Adipocyte (in vitro differentiated cells): ENCODE measurements around the gene SLC7A5.
"Not testable (repeated sequence)": the region's sequence is repeated elsewhere in the genome, so short reads cannot be mapped to it uniquely, and the experiment has no call there.

Source experiments
- DNase-seq: peaks from one replicate; pipeline ENCODE4 v3.0.0-alpha.2; 2015; ENCODE audit warnings: low read depth
- H3K27me3 ChIP-seq: replicated peaks from 2 replicates; pipeline ENCODE4 v1.7.0; 2013; ENCODE audit warnings: mild to moderate bottlenecking, low read length, moderate library complexity; ENCODE audit not compliant: control insufficient read depth, insufficient read depth
- H3K36me3 ChIP-seq: 2 replicates; pipeline ENCODE4 v1.7.0; 2013; ENCODE audit warnings: low read length, mild to moderate bottlenecking, moderate library complexity; ENCODE audit not compliant: control insufficient read depth, insufficient read depth, severe bottlenecking
- H3K4me1 ChIP-seq: 2 replicates; pipeline ENCODE4 v1.7.0; 2013; ENCODE audit warnings: mild to moderate bottlenecking, low read length, moderate library complexity; ENCODE audit not compliant: control insufficient read depth, insufficient read depth
- H3K4me3 ChIP-seq: 2 replicates; pipeline ENCODE4 v1.7.0; 2013; ENCODE audit warnings: mild to moderate bottlenecking, low read length, moderate library complexity
- H3K9ac ChIP-seq: 2 replicates; pipeline ENCODE4 v1.7.0; 2013; ENCODE audit warnings: mild to moderate bottlenecking, low read length, moderate library complexity
- H3K9me3 ChIP-seq: 2 replicates; pipeline ENCODE4 v1.7.0; 2013; ENCODE audit warnings: mild to moderate bottlenecking, low read length, moderate library complexity; ENCODE audit not compliant: control insufficient read depth

SLC7A5 gene

GRCh38 chr16:87868254-87869029 lies 865 bp downstream of the SLC7A5 start:
- H3K27me3 ChIP-seq, H3K9me3 ChIP-seq, H3K4me1 ChIP-seq, H3K36me3 ChIP-seq: not testable (repeated sequence)
- peak overlapping the region; percentile 73 for H3K9ac ChIP-seq
- H3K4me3 ChIP-seq = peak overlapping the region; percentile 81
- DNase-seq = peak; percentile 85

- not testable (repeated sequence) for H3K9me3 ChIP-seq, H3K9ac ChIP-seq, H3K4me3 ChIP-seq, H3K27me3 ChIP-seq, H3K36me3 ChIP-seq, H3K4me1 ChIP-seq, DNase-seq
Measured at GRCh38 chr16:87865902-87866555, 3.3 kb downstream of the SLC7A5 start.

GRCh38 chr16:87864331-87864989 lies 4.8 kb downstream of the SLC7A5 start:
- H3K9me3 ChIP-seq = no peaks in the 10 kb centered on the region
- no peak overlapping the region for H3K9ac ChIP-seq
- peaks cover 11% of the 10 kb centered on the region for H3K4me1 ChIP-seq
- no peaks in the 10 kb centered on the region for H3K27me3 ChIP-seq
- no peaks in the 10 kb centered on the region for H3K36me3 ChIP-seq
- DNase-seq = no peak
- H3K4me3 ChIP-seq = no peak overlapping the region

GRCh38 chr16:87863327-87863635 lies 6.0 kb downstream of the SLC7A5 start:
- H3K4me3 ChIP-seq, DNase-seq, H3K9ac ChIP-seq, H3K27me3 ChIP-seq, H3K9me3 ChIP-seq, H3K36me3 ChIP-seq: not testable (repeated sequence)
- peaks cover 11% of the 10 kb centered on the region for H3K4me1 ChIP-seq

DNA sequence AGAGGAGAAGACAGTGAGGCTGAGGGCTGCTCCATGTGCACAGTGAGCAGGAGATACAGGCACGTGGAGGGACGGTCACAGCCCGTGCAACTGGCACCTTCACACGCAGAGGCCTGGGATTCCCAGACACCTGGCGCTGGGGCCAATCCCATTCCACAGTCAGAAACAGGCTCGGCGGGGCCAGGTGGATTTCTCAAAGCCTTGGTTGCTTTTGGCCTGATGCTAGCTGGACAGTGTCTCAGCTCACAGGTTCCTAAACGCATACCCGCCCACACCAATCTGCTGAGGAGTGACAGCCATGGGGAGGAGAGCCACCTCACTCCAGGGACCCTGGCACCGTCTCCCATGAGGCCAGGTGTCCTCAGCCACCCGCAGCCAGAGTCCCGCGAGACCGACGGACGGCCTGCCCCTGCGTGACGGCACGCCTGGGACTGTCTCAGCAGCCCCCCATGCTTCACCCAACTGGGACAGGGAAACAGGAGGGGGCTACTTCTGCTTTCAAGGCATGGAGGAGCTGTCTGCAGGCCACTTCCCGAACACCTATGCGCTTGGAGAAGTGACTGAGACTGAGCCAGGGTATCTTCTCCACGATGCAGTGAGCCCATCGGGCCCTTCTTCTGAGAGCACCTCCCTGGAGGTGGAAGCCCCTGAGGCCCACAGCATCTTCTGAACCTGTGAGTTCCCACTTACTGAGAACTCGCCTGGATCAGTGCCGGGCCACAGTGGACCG lies 6.5 kb downstream of the SLC7A5 start:
- not testable (repeated sequence) for H3K4me3 ChIP-seq, H3K9ac ChIP-seq, H3K36me3 ChIP-seq, H3K9me3 ChIP-seq, H3K27me3 ChIP-seq, DNase-seq
- peaks cover 11% of the 10 kb centered on the region for H3K4me1 ChIP-seq

DNA sequence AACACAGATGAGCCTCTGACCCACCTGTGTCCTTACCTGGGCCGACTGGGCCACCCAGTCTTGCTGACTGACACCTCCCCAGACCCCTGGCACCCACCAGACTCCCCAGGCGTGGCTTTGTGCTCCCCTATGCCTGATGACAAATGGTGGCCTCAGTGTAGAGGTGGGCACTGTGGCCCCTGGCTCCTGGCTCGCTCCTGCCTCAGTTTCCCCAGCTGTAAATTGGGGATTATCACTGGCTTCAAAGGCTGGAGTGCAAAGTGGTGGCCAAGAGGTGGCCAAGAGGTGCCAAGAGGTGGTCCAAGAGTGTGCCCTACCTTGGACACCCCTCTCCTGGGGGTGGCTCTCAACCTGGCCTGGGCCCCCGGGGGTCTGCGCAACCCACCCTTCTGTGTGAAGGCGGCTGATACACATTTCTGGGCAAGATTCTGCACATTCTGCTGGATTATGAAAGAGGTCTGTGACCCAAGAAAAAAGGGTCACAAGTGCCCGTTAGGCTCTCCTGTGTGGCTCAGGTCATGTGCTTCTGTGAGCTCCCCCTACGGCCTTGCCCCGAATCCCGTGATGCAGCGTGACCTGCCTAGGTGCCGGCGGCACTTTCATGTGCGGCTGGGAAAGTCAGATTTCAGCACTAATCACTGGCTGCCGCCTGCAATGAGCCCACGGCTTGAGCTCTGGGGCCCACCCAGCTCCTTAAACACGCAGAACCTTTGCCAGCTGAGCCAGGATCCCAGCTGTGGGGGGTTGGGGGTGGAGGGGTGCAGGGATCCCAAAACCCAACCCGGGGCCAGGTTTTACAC lies 7.8 kb downstream of the SLC7A5 start:
- not testable (repeated sequence) for H3K36me3 ChIP-seq, H3K4me3 ChIP-seq, H3K27me3 ChIP-seq, DNase-seq, H3K4me1 ChIP-seq, H3K9ac ChIP-seq, H3K9me3 ChIP-seq

GRCh38 chr16:87860553-87861299 lies 8.6 kb downstream of the SLC7A5 start:
- H3K9me3 ChIP-seq = no peaks in the 10 kb centered on the region
- H3K36me3 ChIP-seq = no peaks in the 10 kb centered on the region
- H3K4me3 ChIP-seq = no peak overlapping the region
- peak; percentile 80 for DNase-seq
- H3K9ac ChIP-seq = no peak overlapping the region
- H3K27me3 ChIP-seq = no peaks in the 10 kb centered on the region
- H3K4me1 ChIP-seq = peaks cover 7% of the 10 kb centered on the region

DNA sequence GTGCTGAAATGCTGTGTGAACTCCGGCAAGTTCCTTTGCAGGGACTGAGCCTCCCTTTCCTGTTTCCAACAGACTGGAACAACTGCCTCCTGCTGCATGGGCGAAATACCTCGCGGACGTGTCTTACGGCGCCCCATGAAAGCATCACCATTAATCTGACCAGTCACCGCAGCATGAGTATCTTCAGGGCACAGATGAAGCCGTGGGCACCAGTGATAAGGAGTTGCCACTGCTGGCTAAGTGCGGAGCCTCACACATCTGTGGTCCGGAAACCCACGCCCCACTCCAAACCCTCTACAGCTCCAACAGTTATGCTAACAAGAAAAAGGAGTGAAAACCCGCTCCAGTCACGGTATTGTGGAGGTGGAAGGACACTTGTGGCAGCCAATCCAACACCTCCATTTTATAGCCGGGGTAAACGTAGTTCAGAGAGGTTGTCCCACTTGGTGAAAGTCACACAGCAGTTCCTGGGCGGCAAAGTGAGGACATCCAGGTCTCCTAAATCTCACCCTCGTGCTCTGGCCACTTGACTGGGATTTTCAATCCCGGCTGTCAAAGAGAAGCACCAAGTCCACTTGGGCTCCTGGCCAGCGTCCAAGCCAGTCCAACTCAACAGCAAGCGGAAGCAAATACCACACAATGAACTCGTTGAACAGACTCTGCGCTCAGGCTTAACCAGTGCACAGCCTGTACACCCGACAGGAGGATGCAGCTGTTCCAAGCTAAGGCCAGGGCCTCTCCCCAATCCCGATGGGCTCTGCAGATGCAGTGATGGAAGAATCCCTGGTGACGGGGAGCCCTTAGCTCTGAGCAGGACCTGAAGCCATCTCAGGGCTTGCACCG lies 10.9 kb downstream of the SLC7A5 start:
- not testable (repeated sequence) for H3K9ac ChIP-seq, H3K4me3 ChIP-seq, H3K9me3 ChIP-seq, H3K27me3 ChIP-seq, DNase-seq, H3K36me3 ChIP-seq, H3K4me1 ChIP-seq

GRCh38 chr16:87856791-87857228 lies 12.5 kb downstream of the SLC7A5 start:
- Histone ChIP-seq H3K4me1 (peaks cover 20% of the 10 kb centered on the region), H3K9ac (no peak overlapping the region), H3K27me3 (no peaks in the 10 kb centered on the region), H3K36me3 (no peaks in the 10 kb centered on the region), H3K9me3 (no peaks in the 10 kb centered on the region), H3K4me3 (no peak overlapping the region)
- DNase-seq = no peak
